ENCODE data around the gene OR2M5.

OR2M5 gene

DNA sequence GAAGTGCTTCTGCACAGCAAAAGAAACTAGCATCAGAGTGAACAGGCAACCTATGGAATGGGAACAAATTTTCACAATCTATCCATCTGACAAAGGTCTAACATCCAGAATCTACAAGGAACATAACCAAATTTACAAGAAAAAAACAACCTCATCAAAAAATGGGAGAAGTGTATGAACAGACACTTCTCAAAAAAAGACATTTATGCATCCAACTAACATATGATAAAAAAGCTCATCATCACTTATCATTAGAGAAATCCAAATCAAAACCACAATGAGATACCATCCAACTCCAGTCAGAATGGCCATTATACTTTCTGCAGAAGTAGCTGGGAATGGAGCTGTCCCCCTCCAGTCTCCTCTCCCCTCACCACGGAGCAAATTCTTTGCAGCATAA is 49.2 kb downstream of the OR2M5 start:
- no peak overlapping the region for H3K4me3 ChIP-seq (replicated peaks; ENCODE audit: insufficient read depth, low read length)
- H3K27ac ChIP-seq (replicated peaks) = no peak overlapping the region
- DNase-seq (ENCODE audit: low read depth in 1 of 2, low spot score in 1 of 2) = no peak
- H3K27me3 ChIP-seq (ENCODE audit: insufficient read depth, poor library complexity, severe bottlenecking) = no peaks in the 10 kb centered on the region
- TF ChIP-seq SPI1 (IDR thresholded peaks at IDR 0.05; ENCODE audit: borderline replicate concordance, low read depth) (no peak), POLR2AphosphoS5 (IDR thresholded peaks at IDR 0.05; ENCODE audit: low read depth) (no peak), GABPA (IDR thresholded peaks at IDR 0.05; ENCODE audit: low read depth) (no peak)
- TF ChIP-seq, protein P1, sequence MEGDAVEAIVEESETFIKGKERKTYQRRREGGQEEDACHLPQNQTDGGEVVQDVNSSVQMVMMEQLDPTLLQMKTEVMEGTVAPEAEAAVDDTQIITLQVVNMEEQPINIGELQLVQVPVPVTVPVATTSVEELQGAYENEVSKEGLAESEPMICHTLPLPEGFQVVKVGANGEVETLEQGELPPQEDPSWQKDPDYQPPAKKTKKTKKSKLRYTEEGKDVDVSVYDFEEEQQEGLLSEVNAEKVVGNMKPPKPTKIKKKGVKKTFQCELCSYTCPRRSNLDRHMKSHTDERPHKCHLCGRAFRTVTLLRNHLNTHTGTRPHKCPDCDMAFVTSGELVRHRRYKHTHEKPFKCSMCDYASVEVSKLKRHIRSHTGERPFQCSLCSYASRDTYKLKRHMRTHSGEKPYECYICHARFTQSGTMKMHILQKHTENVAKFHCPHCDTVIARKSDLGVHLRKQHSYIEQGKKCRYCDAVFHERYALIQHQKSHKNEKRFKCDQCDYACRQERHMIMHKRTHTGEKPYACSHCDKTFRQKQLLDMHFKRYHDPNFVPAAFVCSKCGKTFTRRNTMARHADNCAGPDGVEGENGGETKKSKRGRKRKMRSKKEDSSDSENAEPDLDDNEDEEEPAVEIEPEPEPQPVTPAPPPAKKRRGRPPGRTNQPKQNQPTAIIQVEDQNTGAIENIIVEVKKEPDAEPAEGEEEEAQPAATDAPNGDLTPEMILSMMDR (IDR thresholded peaks at IDR 0.05; ENCODE audit: insufficient read depth, low read length) = no peak
- TF ChIP-seq, protein P2, sequence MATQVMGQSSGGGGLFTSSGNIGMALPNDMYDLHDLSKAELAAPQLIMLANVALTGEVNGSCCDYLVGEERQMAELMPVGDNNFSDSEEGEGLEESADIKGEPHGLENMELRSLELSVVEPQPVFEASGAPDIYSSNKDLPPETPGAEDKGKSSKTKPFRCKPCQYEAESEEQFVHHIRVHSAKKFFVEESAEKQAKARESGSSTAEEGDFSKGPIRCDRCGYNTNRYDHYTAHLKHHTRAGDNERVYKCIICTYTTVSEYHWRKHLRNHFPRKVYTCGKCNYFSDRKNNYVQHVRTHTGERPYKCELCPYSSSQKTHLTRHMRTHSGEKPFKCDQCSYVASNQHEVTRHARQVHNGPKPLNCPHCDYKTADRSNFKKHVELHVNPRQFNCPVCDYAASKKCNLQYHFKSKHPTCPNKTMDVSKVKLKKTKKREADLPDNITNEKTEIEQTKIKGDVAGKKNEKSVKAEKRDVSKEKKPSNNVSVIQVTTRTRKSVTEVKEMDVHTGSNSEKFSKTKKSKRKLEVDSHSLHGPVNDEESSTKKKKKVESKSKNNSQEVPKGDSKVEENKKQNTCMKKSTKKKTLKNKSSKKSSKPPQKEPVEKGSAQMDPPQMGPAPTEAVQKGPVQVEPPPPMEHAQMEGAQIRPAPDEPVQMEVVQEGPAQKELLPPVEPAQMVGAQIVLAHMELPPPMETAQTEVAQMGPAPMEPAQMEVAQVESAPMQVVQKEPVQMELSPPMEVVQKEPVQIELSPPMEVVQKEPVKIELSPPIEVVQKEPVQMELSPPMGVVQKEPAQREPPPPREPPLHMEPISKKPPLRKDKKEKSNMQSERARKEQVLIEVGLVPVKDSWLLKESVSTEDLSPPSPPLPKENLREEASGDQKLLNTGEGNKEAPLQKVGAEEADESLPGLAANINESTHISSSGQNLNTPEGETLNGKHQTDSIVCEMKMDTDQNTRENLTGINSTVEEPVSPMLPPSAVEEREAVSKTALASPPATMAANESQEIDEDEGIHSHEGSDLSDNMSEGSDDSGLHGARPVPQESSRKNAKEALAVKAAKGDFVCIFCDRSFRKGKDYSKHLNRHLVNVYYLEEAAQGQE (IDR thresholded peaks at IDR 0.05; ENCODE audit: insufficient replicate concordance, low read depth) = no peak

Data from HL-60 (cell line).